Neural progenitor cell (in vitro differentiated cells): ENCODE measurements around the gene SFSWAP. TPM values are rescaled to one million over a fixed set of nuclear protein-coding genes. Genes with fewer than 3 reads are reported as not detected.

Source experiments
- DNase-seq: peaks from one replicate; pipeline ENCODE4 v3.0.0-alpha.2; 2016; ENCODE audit warnings: low spot score
- H2AFZ ChIP-seq: fragments of 200-600 bp; sonication (generic); replicated peaks from 2 replicates; pipeline ENCODE4 v1.6.1; 2016; ENCODE audit warnings: antibody characterized with exemption
- H3F3A ChIP-seq: fragments of 200-600 bp; sonication (generic); 2 replicates; pipeline ENCODE4 v1.6.1; 2016; ENCODE audit warnings: antibody characterized with exemption, low read depth
- H3K27ac ChIP-seq: fragments of 200-600 bp; sonication (generic); 2 replicates; pipeline ENCODE4 v1.5.1; 2016; ENCODE audit warnings: mild to moderate bottlenecking
- H3K27me3 ChIP-seq: fragments of 200-600 bp; sonication (generic); 2 replicates; pipeline ENCODE4 v1.6.1; 2016; ENCODE audit warnings: mild to moderate bottlenecking, moderate library complexity
- H3K36me3 ChIP-seq: fragments of 200-600 bp; sonication (generic); 2 replicates; pipeline ENCODE4 v1.5.1; 2016
- H3K4me1 ChIP-seq: fragments of 200-600 bp; sonication (generic); 2 replicates; pipeline ENCODE4 v1.6.1; 2016; ENCODE audit warnings: mixed run types
- H3K4me2 ChIP-seq: fragments of 200-600 bp; sonication (generic); 2 replicates; pipeline ENCODE4 v1.6.1; 2016
- H3K4me3 ChIP-seq: fragments of 200-600 bp; sonication (generic); 2 replicates; pipeline ENCODE4 v1.5.1; 2016
- H3K79me2 ChIP-seq: fragments of 200-600 bp; sonication (generic); 2 replicates; pipeline ENCODE4 v1.6.1; 2016; ENCODE audit warnings: low read depth
- H3K9ac ChIP-seq: fragments of 200-600 bp; sonication (generic); 2 replicates; pipeline ENCODE4 v1.6.1; 2016
- H3K9me3 ChIP-seq: fragments of 200-600 bp; sonication (generic); 2 replicates; pipeline ENCODE4 v1.5.1; 2016; ENCODE audit warnings: low read depth
- H4K20me1 ChIP-seq: fragments of 200-600 bp; sonication (generic); 2 replicates; pipeline ENCODE4 v1.6.1; 2016; ENCODE audit warnings: low read depth
- H3K27ac Mint-ChIP-seq: 3 replicates; pipeline ENCODE4 v1.8.0; 2021; ENCODE audit warnings: mixed read lengths
- H3K27me3 Mint-ChIP-seq: 2 replicates; pipeline ENCODE4 v1.8.0; 2022; ENCODE audit warnings: low read depth, mild to moderate bottlenecking, inconsistent platforms, moderate library complexity, mixed read lengths; ENCODE audit not compliant: insufficient read depth
- H3K36me3 Mint-ChIP-seq: 3 replicates; pipeline ENCODE4 v1.8.0; 2021; ENCODE audit warnings: mixed read lengths
- H3K4me1 Mint-ChIP-seq: 3 replicates; pipeline ENCODE4 v1.8.0; 2021; ENCODE audit warnings: mixed read lengths
- H3K4me3 Mint-ChIP-seq: 3 replicates; pipeline ENCODE4 v1.8.0; 2021; ENCODE audit warnings: mild to moderate bottlenecking, moderate library complexity, mixed read lengths
- H3K9me3 Mint-ChIP-seq: 3 replicates; pipeline ENCODE4 v1.8.0; 2020; ENCODE audit warnings: mixed read lengths
- EZH2 ChIP-seq: fragments of 200-600 bp; sonication (generic); IDR thresholded peaks from 2 replicates; pipeline ENCODE4 v1.6.1; 2017; ENCODE audit warnings: antibody characterized with exemption, mild to moderate bottlenecking, moderate library complexity
- EZH2phosphoT487 ChIP-seq: fragments of 200-600 bp; sonication (generic); IDR thresholded peaks from 2 replicates; pipeline ENCODE4 v1.6.1; 2017; ENCODE audit warnings: antibody characterized with exemption
- total RNA-seq: library from RNA; depleted of rRNA; stranded (reverse); fragments of >200 nt; gene quantifications from 2 replicates; pipeline ENCODE4 v1.2.3, GENCODE V29; 2015; ENCODE audit warnings: low replicate concordance
- TF ChIP-seq, protein P1 (sequence below): fragments of 200-600 bp; sonication (generic); IDR thresholded peaks from 2 replicates; pipeline ENCODE4 v1.5.1; 2017; ENCODE audit warnings: antibody characterized with exemption, mild to moderate bottlenecking

SFSWAP gene
- total RNA-seq, 1 donor from 2014 or later = 37.0 TPM

DNA sequence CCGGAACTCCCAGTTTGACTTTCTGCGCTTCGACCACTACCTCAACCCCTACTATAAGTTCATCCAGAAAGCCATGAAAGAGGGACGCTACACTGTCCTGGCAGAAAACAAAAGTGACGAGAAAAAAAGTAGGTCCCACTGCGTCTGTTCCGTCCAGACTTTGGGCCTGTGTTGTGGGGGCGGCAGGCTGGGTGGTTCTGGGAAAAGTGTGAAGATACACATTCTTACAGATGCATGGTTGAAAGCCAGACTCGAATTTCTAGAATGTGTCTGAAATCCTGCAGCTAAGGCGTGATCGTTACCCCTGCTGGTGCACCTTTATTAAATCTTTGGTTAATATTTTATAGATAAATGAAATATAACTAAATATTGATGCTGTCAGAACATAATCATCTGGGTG is 14.6 kb downstream of the SFSWAP start:
- peaks cover 10% of the 10 kb centered on the region for H3K4me1 Mint-ChIP-seq
- H3K79me2 ChIP-seq = peaks cover 37% of the 10 kb centered on the region
- no peak overlapping the region for H3K27ac Mint-ChIP-seq
- no peak for DNase-seq
- no peak overlapping the region for H3K4me3 ChIP-seq
- H3K27me3 Mint-ChIP-seq = peaks cover 2% of the 10 kb centered on the region
- no peak overlapping the region for H2AFZ ChIP-seq
- H3K4me2 ChIP-seq = no peak overlapping the region
- peaks cover 60% of the 10 kb centered on the region for H3F3A ChIP-seq
- H3K9ac ChIP-seq = no peak overlapping the region
- H3K27me3 ChIP-seq = no peaks in the 10 kb centered on the region
- peaks cover 34% of the 10 kb centered on the region for H3K36me3 Mint-ChIP-seq
- H3K36me3 ChIP-seq = peaks cover 18% of the 10 kb centered on the region
- H3K4me3 Mint-ChIP-seq = no peak overlapping the region
- peaks cover 11% of the 10 kb centered on the region for H4K20me1 ChIP-seq
- H3K9me3 Mint-ChIP-seq = no peaks in the 10 kb centered on the region
- no peak overlapping the region for H3K27ac ChIP-seq
- no peaks in the 10 kb centered on the region for H3K9me3 ChIP-seq
- peaks cover 36% of the 10 kb centered on the region for H3K4me1 ChIP-seq
- TF ChIP-seq EZH2 (no peak), EZH2phosphoT487 (no peak)
- TF ChIP-seq, protein P1, sequence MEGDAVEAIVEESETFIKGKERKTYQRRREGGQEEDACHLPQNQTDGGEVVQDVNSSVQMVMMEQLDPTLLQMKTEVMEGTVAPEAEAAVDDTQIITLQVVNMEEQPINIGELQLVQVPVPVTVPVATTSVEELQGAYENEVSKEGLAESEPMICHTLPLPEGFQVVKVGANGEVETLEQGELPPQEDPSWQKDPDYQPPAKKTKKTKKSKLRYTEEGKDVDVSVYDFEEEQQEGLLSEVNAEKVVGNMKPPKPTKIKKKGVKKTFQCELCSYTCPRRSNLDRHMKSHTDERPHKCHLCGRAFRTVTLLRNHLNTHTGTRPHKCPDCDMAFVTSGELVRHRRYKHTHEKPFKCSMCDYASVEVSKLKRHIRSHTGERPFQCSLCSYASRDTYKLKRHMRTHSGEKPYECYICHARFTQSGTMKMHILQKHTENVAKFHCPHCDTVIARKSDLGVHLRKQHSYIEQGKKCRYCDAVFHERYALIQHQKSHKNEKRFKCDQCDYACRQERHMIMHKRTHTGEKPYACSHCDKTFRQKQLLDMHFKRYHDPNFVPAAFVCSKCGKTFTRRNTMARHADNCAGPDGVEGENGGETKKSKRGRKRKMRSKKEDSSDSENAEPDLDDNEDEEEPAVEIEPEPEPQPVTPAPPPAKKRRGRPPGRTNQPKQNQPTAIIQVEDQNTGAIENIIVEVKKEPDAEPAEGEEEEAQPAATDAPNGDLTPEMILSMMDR = no peak

- Histone ChIP-seq H3F3A (peaks cover 36% of the 10 kb centered on the region), H3K36me3 (peaks cover 18% of the 10 kb centered on the region), H2AFZ (no peak overlapping the region), H3K27me3 (no peaks in the 10 kb centered on the region), H4K20me1 (peaks cover 11% of the 10 kb centered on the region), H3K9ac (no peak overlapping the region), H3K4me1 (peaks cover 27% of the 10 kb centered on the region), H3K9me3 (no peaks in the 10 kb centered on the region), H3K79me2 (peaks cover 19% of the 10 kb centered on the region), H3K4me3 (no peak overlapping the region), H3K4me2 (no peak overlapping the region), H3K27ac (peak overlapping the region; percentile 84)
- Mint-ChIP-seq H3K36me3 (peaks cover 31% of the 10 kb centered on the region), H3K4me1 (peaks cover 1% of the 10 kb centered on the region), H3K9me3 (no peaks in the 10 kb centered on the region), H3K27ac (no peak overlapping the region), H3K27me3 (peaks cover 4% of the 10 kb centered on the region), H3K4me3 (no peak overlapping the region)
- DNase-seq = no peak
- no peak for TF ChIP-seq EZH2phosphoT487
- TF ChIP-seq, protein P1 = no peak
- no peak for TF ChIP-seq EZH2
Observed at GRCh38 chr12:131728720-131729119, 17.8 kb downstream of the SFSWAP start.

- Histone ChIP-seq H3F3A (peaks cover 33% of the 10 kb centered on the region), H3K27me3 (no peaks in the 10 kb centered on the region), H3K9me3 (no peaks in the 10 kb centered on the region), H2AFZ (no peak overlapping the region), H3K9ac (peak overlapping the region; percentile 43), H4K20me1 (peaks cover 11% of the 10 kb centered on the region), H3K27ac (peak overlapping the region; percentile 84), H3K4me3 (no peak overlapping the region), H3K79me2 (peaks cover 12% of the 10 kb centered on the region), H3K36me3 (peaks cover 18% of the 10 kb centered on the region), H3K4me2 (peak overlapping the region; percentile 17), H3K4me1 (peaks cover 21% of the 10 kb centered on the region)
- H3K9me3 Mint-ChIP-seq = no peaks in the 10 kb centered on the region
- peaks cover 34% of the 10 kb centered on the region for H3K36me3 Mint-ChIP-seq
- peak; percentile 59 for DNase-seq
- TF ChIP-seq, protein P1 = no peak
- TF ChIP-seq EZH2phosphoT487 (no peak), EZH2 (no peak)
- H3K4me3 Mint-ChIP-seq = no peak overlapping the region
- H3K27me3 Mint-ChIP-seq = peaks cover 4% of the 10 kb centered on the region
- no peaks in the 10 kb centered on the region for H3K4me1 Mint-ChIP-seq
- H3K27ac Mint-ChIP-seq = no peak overlapping the region
Observed at GRCh38 chr12:131729254-131729955, 18.5 kb downstream of the SFSWAP start.
